GM18907 (cell line): Measurements from ENCODE around the gene FIGNL2.

Experiments
- ATAC-seq: cut with Tn5 transposase; IDR thresholded peaks from one replicate; pipeline ENCODE4 v1.9.1; 2021; ENCODE audit warnings: mild to moderate bottlenecking, moderate library complexity; ENCODE audit not compliant: unreplicated experiment

FIGNL2 gene

GRCh38 chr12:51779876-51780275 is 68.6 kb downstream of the FIGNL2 start:
- ATAC-seq: no peak

- no peak for ATAC-seq
Measured at GRCh38 chr12:51777973-51778372, 70.5 kb downstream of the FIGNL2 start.

- ATAC-seq: no peak
Measured at GRCh38 chr12:51777457-51777856, 71.1 kb downstream of the FIGNL2 start.

DNA sequence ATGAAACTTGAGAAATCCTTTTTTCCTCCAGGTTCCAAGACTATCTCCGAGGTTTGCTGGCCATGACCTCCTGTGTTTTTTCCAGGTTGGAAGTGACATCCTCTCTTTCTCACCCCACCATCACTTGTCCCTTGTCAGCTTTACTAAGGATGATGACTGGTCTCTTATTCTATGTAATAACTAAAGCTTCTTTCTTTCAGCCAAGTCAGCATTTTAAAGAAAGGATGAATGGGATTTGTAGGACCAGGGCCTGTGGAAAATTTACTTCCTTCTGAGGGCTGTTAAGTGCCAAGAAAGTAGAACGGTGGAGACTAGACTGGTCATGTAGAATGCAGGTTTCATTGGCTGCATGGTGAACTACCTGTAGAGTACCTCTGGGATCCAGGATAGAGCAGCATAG is 73.6 kb downstream of the FIGNL2 start:
- no peak for ATAC-seq

GRCh38 chr12:51773145-51773869 is 75.2 kb downstream of the FIGNL2 start:
- no peak for ATAC-seq

GRCh38 chr12:51771008-51771407 is 77.5 kb downstream of the FIGNL2 start:
- no peak for ATAC-seq
